Measurements from ENCODE around the gene RAD51D. TPM values are rescaled to one million over a fixed set of nuclear protein-coding genes. Genes with fewer than 3 reads are reported as not detected.
A peak's percentile ranks its signal among the peaks of the same experiment; 100 is the strongest.

RAD51D gene
- total RNA-seq, 2 experiments from 2014 or later, result 32.4 to 36.2 TPM

DNA sequence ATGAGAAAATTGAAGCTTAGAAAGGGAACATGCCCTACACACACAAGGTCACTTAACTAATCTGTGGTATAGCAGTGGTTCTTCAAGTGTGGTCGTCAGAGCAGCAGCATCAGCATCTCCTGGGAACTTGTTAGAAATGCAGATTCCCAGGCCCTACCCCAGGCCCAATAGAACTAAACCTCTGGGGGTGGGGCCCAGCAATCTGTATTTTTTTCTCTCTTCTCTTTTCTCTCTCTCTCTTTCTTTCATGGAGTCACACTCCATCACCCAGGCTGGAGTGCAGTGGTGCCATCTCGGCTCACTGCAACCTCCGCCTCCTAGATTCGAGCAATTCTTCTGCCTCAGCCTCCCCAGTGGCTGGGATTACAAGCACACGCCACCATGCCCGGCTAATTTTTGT lies 18.6 kb upstream of the RAD51D start:
- TF ChIP-seq, protein P1, sequence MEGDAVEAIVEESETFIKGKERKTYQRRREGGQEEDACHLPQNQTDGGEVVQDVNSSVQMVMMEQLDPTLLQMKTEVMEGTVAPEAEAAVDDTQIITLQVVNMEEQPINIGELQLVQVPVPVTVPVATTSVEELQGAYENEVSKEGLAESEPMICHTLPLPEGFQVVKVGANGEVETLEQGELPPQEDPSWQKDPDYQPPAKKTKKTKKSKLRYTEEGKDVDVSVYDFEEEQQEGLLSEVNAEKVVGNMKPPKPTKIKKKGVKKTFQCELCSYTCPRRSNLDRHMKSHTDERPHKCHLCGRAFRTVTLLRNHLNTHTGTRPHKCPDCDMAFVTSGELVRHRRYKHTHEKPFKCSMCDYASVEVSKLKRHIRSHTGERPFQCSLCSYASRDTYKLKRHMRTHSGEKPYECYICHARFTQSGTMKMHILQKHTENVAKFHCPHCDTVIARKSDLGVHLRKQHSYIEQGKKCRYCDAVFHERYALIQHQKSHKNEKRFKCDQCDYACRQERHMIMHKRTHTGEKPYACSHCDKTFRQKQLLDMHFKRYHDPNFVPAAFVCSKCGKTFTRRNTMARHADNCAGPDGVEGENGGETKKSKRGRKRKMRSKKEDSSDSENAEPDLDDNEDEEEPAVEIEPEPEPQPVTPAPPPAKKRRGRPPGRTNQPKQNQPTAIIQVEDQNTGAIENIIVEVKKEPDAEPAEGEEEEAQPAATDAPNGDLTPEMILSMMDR (IDR thresholded peaks at IDR 0.05), result no peak
- CTCF ChIA-PET, result no interaction called here
- H3K4me1 Mint-ChIP-seq (ENCODE audit: low read depth), result peaks cover 12% of the 10 kb centered on the region
- POLR2A ChIA-PET, result interaction anchor here (1.8 to 4.1 kb wide), 2 partner anchors 8 to 11 kb away, joined by 9 to 26 read pairs; no protein-coding TSS in a partner anchor
- H3K27me3 Mint-ChIP-seq, result no peaks in the 10 kb centered on the region
- H3K27ac Mint-ChIP-seq, result no peak overlapping the region
- no peak for ATAC-seq
- intact Hi-C loops (cut with micrococcal nuclease), result no loop called here
- H3K36me3 Mint-ChIP-seq (ENCODE audit: low read depth), result peaks cover 63% of the 10 kb centered on the region
- no peaks in the 10 kb centered on the region for H3K9me3 Mint-ChIP-seq
- no peak for DNase-seq
- no peak overlapping the region for H3K4me3 Mint-ChIP-seq

DNA sequence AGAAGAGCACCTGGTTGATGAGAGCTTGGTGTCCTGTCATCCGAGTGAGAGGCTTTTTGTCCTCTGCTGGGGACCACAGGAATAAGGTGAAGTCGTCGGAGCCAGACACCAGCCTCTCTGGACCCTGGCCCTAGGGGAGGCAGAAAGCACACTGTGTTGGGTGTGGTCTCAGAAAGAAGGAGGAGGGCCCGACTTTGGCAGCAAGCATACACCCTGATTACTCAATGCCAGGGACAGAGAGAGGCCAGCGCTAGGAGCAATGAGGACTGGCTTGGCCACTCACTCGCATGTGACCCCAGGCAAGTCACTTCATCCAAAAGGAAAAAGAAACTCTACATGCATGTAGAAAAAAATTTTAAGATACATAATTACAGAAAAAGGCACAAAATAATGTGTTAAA lies 15.7 kb upstream of the RAD51D start:
- CTCF ChIA-PET, result interaction anchor here (0.9 kb wide), 1 partner anchor 154 kb away, joined by 4 read pairs; no protein-coding TSS in a partner anchor
- intact Hi-C loops (cut with micrococcal nuclease), result no loop called here
- POLR2A ChIA-PET, result interaction anchor here (1.2 to 4.1 kb wide), 2 partner anchors 8 to 238 kb away, joined by 3 to 26 read pairs; partner anchors contain the start of gene SLFN11
- no peaks in the 10 kb centered on the region for H3K4me1 Mint-ChIP-seq (ENCODE audit: low read depth)
- H3K36me3 Mint-ChIP-seq (ENCODE audit: low read depth), result peaks cover 72% of the 10 kb centered on the region
- no peak for DNase-seq
- no peak overlapping the region for H3K4me3 Mint-ChIP-seq
- no peak overlapping the region for H3K27ac Mint-ChIP-seq
- no peaks in the 10 kb centered on the region for H3K9me3 Mint-ChIP-seq
- TF ChIP-seq, protein P1 (IDR thresholded peaks at IDR 0.05), result no peak
- no peaks in the 10 kb centered on the region for H3K27me3 Mint-ChIP-seq
- no peak for ATAC-seq

DNA sequence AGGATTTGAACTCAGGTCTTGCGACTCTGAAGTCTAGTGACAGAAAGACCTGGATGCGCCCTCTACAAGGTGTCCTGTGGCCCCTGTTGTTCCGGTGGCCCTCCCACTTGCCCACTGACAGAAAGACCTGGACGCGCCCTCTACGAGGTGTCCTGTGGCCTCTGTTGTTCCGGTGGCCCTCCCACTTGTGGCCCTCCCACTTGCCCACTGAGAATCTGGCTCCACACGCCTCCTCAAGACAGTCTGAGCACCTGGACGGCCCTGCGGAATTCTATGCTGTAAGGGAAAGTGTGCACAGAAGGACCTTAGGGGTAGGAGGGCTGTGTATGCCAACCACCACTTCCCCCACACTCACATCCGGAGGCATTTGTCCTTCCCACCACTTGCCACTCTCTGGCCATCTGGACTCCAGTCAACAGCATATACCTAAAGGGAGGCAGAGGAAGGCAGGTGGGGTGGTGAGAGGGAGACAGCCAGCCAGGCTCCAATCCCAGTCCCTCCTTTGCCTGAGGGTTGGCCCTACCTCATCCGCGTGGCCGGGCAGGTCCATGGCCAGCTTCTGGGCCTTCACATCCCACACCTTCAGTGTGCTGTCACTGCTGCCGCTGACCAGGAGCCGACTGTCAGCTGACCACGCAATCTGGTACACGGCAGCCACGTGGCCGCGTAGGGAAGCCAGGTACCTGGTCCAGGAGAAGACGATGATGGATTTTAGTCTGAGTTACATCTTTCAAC lies 13.3 kb upstream of the RAD51D start:
- Mint-ChIP-seq H3K9me3 (no peaks in the 10 kb centered on the region), H3K27ac (no peak overlapping the region), H3K4me1 (ENCODE audit: low read depth) (peaks cover 3% of the 10 kb centered on the region), H3K36me3 (ENCODE audit: low read depth) (peaks cover 60% of the 10 kb centered on the region), H3K4me3 (no peak overlapping the region), H3K27me3 (no peaks in the 10 kb centered on the region)
- ChIA-PET CTCF (interaction anchor here (1.2 kb wide), 1 partner anchor 13 kb away, joined by 3 read pairs; no protein-coding TSS in a partner anchor), POLR2A (interaction anchor here (3.1 kb wide), 1 partner anchor 8 kb away, joined by 17 read pairs; the partner anchor contains the start of gene NLE1)
- DNase-seq (no peak), ATAC-seq (no peak)
- intact Hi-C loops (cut with micrococcal nuclease), result no loop called here
- TF ChIP-seq, protein P1 (IDR thresholded peaks at IDR 0.05), result no peak

DNA sequence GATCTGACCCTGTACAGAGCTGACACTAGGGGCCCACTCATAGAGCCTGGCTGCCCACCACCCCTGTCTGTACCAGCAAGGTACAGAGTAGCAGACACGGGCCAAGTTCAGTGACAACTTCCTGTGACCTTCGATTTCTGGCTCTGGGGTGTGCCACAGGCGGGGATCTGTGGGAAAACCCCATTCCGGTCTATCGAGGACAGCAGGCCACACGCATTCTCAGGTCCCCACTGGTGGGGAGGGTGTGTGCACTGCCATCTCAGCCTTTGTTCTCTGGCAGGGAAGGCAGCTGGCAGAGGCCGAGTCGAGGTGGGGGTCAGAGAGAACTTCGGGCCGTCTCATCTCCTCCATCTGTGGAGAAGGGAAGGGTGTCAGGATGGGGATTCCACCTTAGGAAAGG lies 12.4 kb upstream of the RAD51D start:
- Mint-ChIP-seq H3K4me3 (no peak overlapping the region), H3K27me3 (no peaks in the 10 kb centered on the region), H3K27ac (no peak overlapping the region), H3K9me3 (no peaks in the 10 kb centered on the region), H3K36me3 (ENCODE audit: low read depth) (peaks cover 54% of the 10 kb centered on the region), H3K4me1 (ENCODE audit: low read depth) (peaks cover 3% of the 10 kb centered on the region)
- intact Hi-C loops (cut with micrococcal nuclease), result no loop called here
- CTCF ChIA-PET, result no interaction called here
- no peak for ATAC-seq
- POLR2A ChIA-PET, result interaction anchor here (1.1 to 3.1 kb wide), 2 partner anchors 9 kb away, joined by 3 to 17 read pairs; partner anchors contain the start of gene NLE1
- DNase-seq, result no peak
- TF ChIP-seq, protein P1 (IDR thresholded peaks at IDR 0.05), result no peak

DNA sequence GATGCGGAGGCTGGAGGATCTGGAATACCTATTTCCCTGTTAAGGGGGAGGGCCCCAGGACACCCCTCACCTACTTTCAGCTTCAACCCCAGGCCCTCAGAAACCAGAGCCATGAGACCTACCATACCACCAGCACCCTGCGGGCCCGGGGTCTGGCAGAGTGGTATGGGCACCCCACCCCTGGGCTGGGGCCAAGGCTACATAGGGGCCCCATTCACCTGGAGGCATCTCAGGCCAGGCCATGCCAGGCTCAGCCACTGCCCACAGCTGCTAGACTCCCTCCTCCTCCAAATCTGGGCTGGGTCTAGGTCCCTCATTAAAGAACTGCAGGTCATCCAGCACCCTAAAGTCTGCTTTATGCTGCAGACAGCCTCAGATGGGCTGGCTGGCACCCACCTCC lies 10.7 kb upstream of the RAD51D start:
- Mint-ChIP-seq H3K27me3 (no peaks in the 10 kb centered on the region), H3K36me3 (ENCODE audit: low read depth) (peaks cover 42% of the 10 kb centered on the region), H3K27ac (peak overlapping the region; percentile 52), H3K4me1 (ENCODE audit: low read depth) (peaks cover 3% of the 10 kb centered on the region), H3K9me3 (no peaks in the 10 kb centered on the region), H3K4me3 (no peak overlapping the region)
- ATAC-seq (no peak), DNase-seq (no peak)
- ChIA-PET CTCF (interaction anchor here (1.0 to 1.7 kb wide), 3 partner anchors 10 to 181 kb away, joined by 3 to 12 read pairs (median 3); partner anchors contain the start of gene FNDC8), POLR2A (interaction anchor here (0.6 to 3.1 kb wide), 7 partner anchors 9 to 179 kb away, joined by 3 to 17 read pairs (median 5); partner anchors contain the start of genes FNDC8 and NLE1)
- TF ChIP-seq, protein P1 (IDR thresholded peaks at IDR 0.05), result no peak
- intact Hi-C loops (cut with micrococcal nuclease), result no loop called here
